Lower lobe of right lung (tissue), 2 donors: ENCODE data around the gene SYCP2. TPM values are rescaled to one million over a fixed set of nuclear protein-coding genes. Genes with fewer than 3 reads are reported as not detected.
A peak's percentile ranks its signal among the peaks of the same experiment; 100 is the strongest.

Source experiments
- ATAC-seq, 2 donors: fragments of 200-7000 bp; cut with Tn5 transposase; one replicate each; pipeline ENCODE4 v1.9.1; 2020 to 2022; ENCODE audit warnings: mild to moderate bottlenecking in 2 of 2, moderate library complexity in 2 of 2
- DNase-seq: peaks from one replicate; pipeline ENCODE4 v3.0.0-alpha.2; 2020
- H3K27ac ChIP-seq: fragments of 200-600 bp; one replicate; pipeline ENCODE4 v1.8.0; 2022
- H3K27me3 ChIP-seq: fragments of 200-600 bp; one replicate; pipeline ENCODE4 v1.8.0; 2022; ENCODE audit warnings: low read depth
- H3K36me3 ChIP-seq: fragments of 200-600 bp; one replicate; pipeline ENCODE4 v1.8.0; 2022; ENCODE audit warnings: mild to moderate bottlenecking
- H3K4me1 ChIP-seq: fragments of 200-600 bp; one replicate; pipeline ENCODE4 v1.8.0; 2022
- H3K4me3 ChIP-seq: fragments of 200-600 bp; one replicate; pipeline ENCODE4 v1.8.0; 2022; ENCODE audit warnings: mild to moderate bottlenecking
- H3K9me3 ChIP-seq: fragments of 200-600 bp; one replicate; pipeline ENCODE4 v1.8.0; 2022
- CTCF ChIP-seq: fragments of 200-600 bp; IDR thresholded peaks from one replicate; pipeline ENCODE4 v1.8.0; 2022; ENCODE audit warnings: antibody characterized with exemption, mild to moderate bottlenecking
- intact Hi-C: fragments of 100-400 bp; cut with DNase I; formaldehyde crosslinking; loops from one replicate; pipeline ENCODE4 v1.11.0; 2022
- total RNA-seq: library from RNA; stranded (reverse); fragmentation: NEBNext Ultra II Directional; extraction: Animal tissue kit (Norgen Biotek cat#: 25700); gene quantifications from one replicate; pipeline ENCODE4 v1.2.1, GENCODE V29; 2021
- donor health status: DM: no; HTN: yes; CAD: no; lungs with severe emphysema.

The SYCP2 gene
- total RNA-seq, 1 donor from 2014 or later: 3.5 TPM

DNA sequence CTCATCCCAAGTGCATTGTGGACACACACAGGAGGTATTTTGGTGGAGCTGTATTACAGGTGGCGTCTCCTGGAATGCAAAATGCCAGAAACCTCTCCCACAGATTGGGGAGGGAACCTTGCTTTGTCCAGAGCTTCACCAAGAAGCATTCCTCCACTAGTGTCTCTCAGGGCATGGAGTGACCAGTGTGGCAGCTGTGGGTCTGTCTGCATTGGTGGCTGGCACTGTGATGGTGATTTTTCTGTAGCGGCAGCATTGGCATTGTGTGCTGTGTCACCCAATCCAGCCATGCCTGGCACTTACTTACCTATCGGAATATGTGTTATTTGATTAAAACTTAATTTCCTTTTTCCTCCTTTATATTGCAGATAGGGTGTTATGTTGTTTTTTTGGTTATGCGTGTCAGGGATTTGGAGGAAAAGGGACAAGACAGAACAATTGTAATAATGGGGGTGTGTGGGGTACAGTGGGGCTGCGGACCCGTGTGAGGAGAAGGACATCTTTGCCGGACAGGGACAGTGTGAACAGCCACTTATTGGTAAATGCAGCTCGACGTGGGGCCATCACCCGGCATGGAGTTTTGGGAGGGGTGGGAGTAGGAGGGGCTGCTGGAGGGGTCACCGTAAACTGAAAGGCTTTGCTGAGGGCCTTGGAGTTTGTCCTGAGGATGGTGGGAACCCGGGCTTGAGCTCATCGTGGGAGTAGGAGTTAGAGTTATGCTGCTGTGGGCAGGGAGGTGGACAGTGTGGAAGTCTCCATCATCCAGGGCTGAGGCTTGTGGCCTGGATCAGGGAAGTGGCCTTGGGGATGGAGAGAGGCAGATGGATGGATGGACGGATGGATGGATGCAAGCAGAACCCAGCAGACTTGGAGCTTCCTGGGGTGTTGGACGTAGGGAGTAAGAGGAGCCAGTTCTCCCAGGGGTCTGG lies 105.0 kb downstream of the SYCP2 start:
- H3K27ac ChIP-seq: no peak overlapping the region
- DNase-seq (no peak), ATAC-seq (no peak)

DNA sequence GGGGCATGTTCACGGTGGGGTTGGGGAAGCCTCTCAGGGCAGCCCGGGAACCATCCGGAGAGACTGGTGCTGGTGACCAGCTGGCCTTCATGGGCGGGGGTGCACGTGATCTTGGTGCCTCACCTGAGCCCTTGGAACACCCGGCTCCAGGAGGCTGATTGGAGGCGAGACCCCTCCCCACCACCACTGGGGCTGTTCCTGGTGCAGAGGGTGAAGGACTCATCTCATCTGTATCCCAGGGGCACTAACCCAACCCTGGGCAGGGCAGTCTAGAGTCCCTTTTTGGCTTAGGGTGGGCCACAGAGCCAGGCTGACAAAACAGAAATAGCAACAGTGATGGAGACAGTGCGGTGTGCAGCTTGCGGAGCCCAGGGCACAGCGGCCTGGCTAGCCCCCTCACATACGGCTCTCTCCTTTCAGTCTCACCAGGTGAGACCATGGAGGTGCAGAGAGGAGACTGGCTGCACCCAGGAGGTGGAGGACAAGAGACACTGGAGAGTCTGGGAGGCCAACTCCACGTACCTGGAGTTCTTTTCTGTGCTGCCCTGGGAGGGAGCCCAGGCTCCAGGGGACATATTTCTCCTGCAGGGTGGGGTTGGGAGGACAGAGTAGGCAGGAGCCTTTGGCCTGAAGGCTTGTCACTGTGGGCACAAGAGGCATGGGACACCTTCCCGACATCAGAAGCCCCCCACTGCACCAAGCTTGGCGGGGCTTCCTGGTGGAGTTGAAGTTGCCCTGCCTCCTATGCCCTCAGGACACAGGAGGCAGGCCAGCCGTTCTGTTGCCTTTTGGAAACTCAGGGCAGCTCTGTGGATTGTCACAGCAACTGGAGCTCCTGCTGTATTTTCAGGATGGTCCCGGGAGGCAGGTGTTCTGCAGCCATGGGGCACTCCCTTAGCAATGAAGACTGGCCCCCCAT lies 106.0 kb downstream of the SYCP2 start:
- Histone ChIP-seq H3K9me3 (no peaks in the 10 kb centered on the region), H3K36me3 (no peaks in the 10 kb centered on the region), H3K4me1 (peaks cover 5% of the 10 kb centered on the region), H3K27ac (peak overlapping the region; percentile 67), H3K4me3 (no peak overlapping the region), H3K27me3 (no peaks in the 10 kb centered on the region)
- ATAC-seq (no peak), DNase-seq (no peak)
- intact Hi-C loops: no loop called here
- no peak for TF ChIP-seq CTCF

More for the DNA sequence above, 105.0 kb downstream of the SYCP2 start:
- intact Hi-C loops: no loop called here
- no peaks in the 10 kb centered on the region for H3K4me1 ChIP-seq
- no peaks in the 10 kb centered on the region for H3K9me3 ChIP-seq
- TF ChIP-seq CTCF: no peak
- H3K27me3 ChIP-seq: no peaks in the 10 kb centered on the region
- no peaks in the 10 kb centered on the region for H3K36me3 ChIP-seq
- H3K4me3 ChIP-seq: no peak overlapping the region

- H3K27ac ChIP-seq: peak overlapping the region; percentile 67
- H3K4me3 ChIP-seq: no peak overlapping the region
- H3K27me3 ChIP-seq: no peaks in the 10 kb centered on the region
- no peaks in the 10 kb centered on the region for H3K36me3 ChIP-seq
- ATAC-seq (peak; percentile 88 to 90), DNase-seq (peak; percentile 78)
- peaks cover 5% of the 10 kb centered on the region for H3K4me1 ChIP-seq
- TF ChIP-seq CTCF: no peak
- H3K9me3 ChIP-seq: no peaks in the 10 kb centered on the region
- intact Hi-C loops: no loop called here
These were observed 107.3 kb downstream of the SYCP2 start for GRCh38 chr20:59825944-59826759.

- intact Hi-C loops: no loop called here
- no peaks in the 10 kb centered on the region for H3K9me3 ChIP-seq
- H3K27ac ChIP-seq: peak overlapping the region; percentile 31
- no peak for TF ChIP-seq CTCF
- DNase-seq: no peak
- no peaks in the 10 kb centered on the region for H3K36me3 ChIP-seq
- no peak overlapping the region for H3K4me3 ChIP-seq
- no peaks in the 10 kb centered on the region for H3K27me3 ChIP-seq
- H3K4me1 ChIP-seq: peaks cover 5% of the 10 kb centered on the region
- ATAC-seq: no peak
These were observed 107.9 kb downstream of the SYCP2 start for GRCh38 chr20:59825563-59825920.
